Measurements from ENCODE around the gene CCDC106.

Gene CCDC106

GRCh38 chr19:55670280-55671053, 22.5 kb downstream of the CCDC106 start:
- DNase-seq = peak; percentile 47

- no peak for DNase-seq
Observed at GRCh38 chr19:55671054-55671378, 23.0 kb downstream of the CCDC106 start.

- DNase-seq = no peak
Observed at GRCh38 chr19:55672418-55672817, 24.4 kb downstream of the CCDC106 start.

GRCh38 chr19:55673465-55673864, 25.5 kb downstream of the CCDC106 start:
- DNase-seq = peak; percentile 52

GRCh38 chr19:55673889-55674288, 25.9 kb downstream of the CCDC106 start:
- DNase-seq = peak; percentile 48

- DNase-seq = peak; percentile 41
Observed at GRCh38 chr19:55674459-55674840, 26.4 kb downstream of the CCDC106 start.

GRCh38 chr19:55674841-55675660, 27.0 kb downstream of the CCDC106 start, which contains the start of gene EPN1:
Gene EPN1, plus strand, starts transcription at chr19:55675226. Its CDS starts 3,402 bp downstream, at chr19:55678628.
- DNase-seq = peak; percentile 99

GRCh38 chr19:55675661-55676354, 27.8 kb downstream of the CCDC106 start:
- DNase-seq = no peak

- no peak for DNase-seq
Observed at GRCh38 chr19:55676383-55676782, 28.4 kb downstream of the CCDC106 start.

GRCh38 chr19:55676889-55677505, 29.0 kb downstream of the CCDC106 start:
- DNase-seq = no peak

- DNase-seq = no peak
Observed at GRCh38 chr19:55677572-55678028, 29.6 kb downstream of the CCDC106 start.

- no peak for DNase-seq
Observed at GRCh38 chr19:55678121-55678671, 30.2 kb downstream of the CCDC106 start.

GRCh38 chr19:55679343-55680257, 31.6 kb downstream of the CCDC106 start:
- no peak for DNase-seq

- DNase-seq = no peak
Observed at GRCh38 chr19:55680339-55681130, 32.5 kb downstream of the CCDC106 start.

GRCh38 chr19:55681131-55682092, 33.4 kb downstream of the CCDC106 start:
- no peak for DNase-seq

- peak; percentile 65 for DNase-seq
Observed at GRCh38 chr19:55683449-55684261, 35.6 kb downstream of the CCDC106 start.

GRCh38 chr19:55684946-55685681, 37.1 kb downstream of the CCDC106 start:
- DNase-seq = no peak

- no peak for DNase-seq
Observed at GRCh38 chr19:55685776-55686175, 37.8 kb downstream of the CCDC106 start.

All from DMS53 (cell line).